Naive B cell (primary cell): ENCODE measurements around the gene TRAPPC10. TPM values are rescaled to one million over a fixed set of nuclear protein-coding genes. Genes with fewer than 3 reads are reported as not detected.

ENCODE experiments used
- ATAC-seq, 2 donors: fragments of 150-1000 bp; cut with Tn5 transposase; 2 replicates each; pipeline ENCODE4 v1.10.0; 2021; ENCODE audit warnings: low read depth in 2 of 2, mild to moderate bottlenecking in 2 of 2, moderate library complexity in 2 of 2
- DNase-seq: peaks from one replicate; pipeline ENCODE4 v3.0.0; 2022
- H3K27ac Mint-ChIP-seq, 6 donors: one replicate each; pipeline ENCODE4 v1.8.0; 2020 to 2022; ENCODE audit warnings: mild to moderate bottlenecking in 6 of 6, mixed read lengths in 6 of 6, moderate library complexity in 5 of 6, inconsistent platforms in 2 of 6
- H3K27me3 Mint-ChIP-seq, 3 donors: one replicate each; pipeline ENCODE4 v1.8.0; 2021 to 2022; ENCODE audit warnings: mixed read lengths in 3 of 3, mild to moderate bottlenecking in 1 of 3
- H3K36me3 Mint-ChIP-seq, 2 donors: one replicate each; pipeline ENCODE4 v1.8.0; 2020 to 2022; ENCODE audit warnings: mixed read lengths in 2 of 2, inconsistent platforms in 1 of 2, mild to moderate bottlenecking in 1 of 2
- H3K4me1 Mint-ChIP-seq, 3 donors: one replicate each; pipeline ENCODE4 v1.8.0; 2020 to 2022; ENCODE audit warnings: mixed read lengths in 3 of 3, inconsistent platforms in 1 of 3, mild to moderate bottlenecking in 1 of 3, moderate library complexity in 1 of 3
- H3K4me3 Mint-ChIP-seq, 8 donors: one replicate each; pipeline ENCODE4 v1.8.0; 2020 to 2022; ENCODE audit warnings: mild to moderate bottlenecking in 8 of 8, mixed read lengths in 8 of 8, moderate library complexity in 8 of 8, inconsistent platforms in 2 of 8
- H3K9me3 Mint-ChIP-seq, 7 donors: one replicate each; pipeline ENCODE4 v1.8.0; 2020 to 2022; ENCODE audit warnings: mixed read lengths in 7 of 7, mild to moderate bottlenecking in 5 of 7, inconsistent platforms in 2 of 7, moderate library complexity in 1 of 7
- polyA plus RNA-seq, 6 donors: library from polyadenylated mRNA; unstranded; fragments of 300-500 nt; fragmentation: Illumina TruSeq; gene quantifications; one replicate each; pipeline ENCODE4 v1.2.3, GENCODE V29; 2021; ENCODE audit warnings: low read depth in 6 of 6

Gene TRAPPC10
- polyA plus RNA-seq, 6 donors from 2014 or later: 23.9 to 32.2 (median 28.0) TPM

DNA sequence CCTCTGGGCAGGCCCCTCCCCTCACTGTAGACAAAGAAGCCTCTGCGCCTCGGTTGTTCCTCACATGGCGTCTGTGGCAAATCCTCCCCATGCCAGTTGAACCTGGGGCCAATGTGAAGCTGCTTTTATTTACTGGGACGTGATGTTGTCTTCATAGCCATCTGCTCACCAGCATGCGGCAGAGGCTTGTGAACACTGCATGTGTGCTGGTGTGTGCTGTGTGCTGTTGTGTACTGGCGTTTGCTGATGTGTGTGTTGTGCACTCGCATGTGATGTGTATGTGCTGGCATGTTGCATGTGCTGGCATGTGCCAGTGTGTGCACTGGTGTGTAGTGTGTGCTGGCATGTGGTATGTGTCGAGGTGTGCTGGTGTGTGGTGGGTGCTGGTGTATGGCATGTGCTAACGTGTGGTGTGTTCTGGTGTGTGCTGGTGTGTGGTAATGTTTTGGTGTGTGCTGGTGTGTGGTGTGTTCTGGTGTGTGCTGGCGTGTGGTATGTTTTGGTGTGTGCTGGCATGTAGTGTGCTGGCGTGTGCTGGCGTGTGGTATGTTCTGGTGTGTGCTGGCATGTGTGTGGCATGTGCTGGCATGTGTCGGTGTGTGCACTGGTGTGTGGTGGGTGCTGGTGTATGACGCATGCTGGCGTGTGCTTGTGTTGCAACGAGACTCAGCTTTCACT lies 37.2 kb upstream of the TRAPPC10 start:
- H3K9me3 Mint-ChIP-seq: no peaks in the 10 kb centered on the region
- H3K27me3 Mint-ChIP-seq: no peaks in the 10 kb centered on the region
- peaks cover 8 to 13% (median 8%) of the 10 kb centered on the region in 3 donors for H3K4me1 Mint-ChIP-seq
- H3K27ac Mint-ChIP-seq: peak overlapping the region; percentile 18 to 81 (median 46)
- ATAC-seq (no peak), DNase-seq (no peak)
- no peaks in the 10 kb centered on the region for H3K36me3 Mint-ChIP-seq
- H3K4me3 Mint-ChIP-seq: no peak overlapping the region

DNA sequence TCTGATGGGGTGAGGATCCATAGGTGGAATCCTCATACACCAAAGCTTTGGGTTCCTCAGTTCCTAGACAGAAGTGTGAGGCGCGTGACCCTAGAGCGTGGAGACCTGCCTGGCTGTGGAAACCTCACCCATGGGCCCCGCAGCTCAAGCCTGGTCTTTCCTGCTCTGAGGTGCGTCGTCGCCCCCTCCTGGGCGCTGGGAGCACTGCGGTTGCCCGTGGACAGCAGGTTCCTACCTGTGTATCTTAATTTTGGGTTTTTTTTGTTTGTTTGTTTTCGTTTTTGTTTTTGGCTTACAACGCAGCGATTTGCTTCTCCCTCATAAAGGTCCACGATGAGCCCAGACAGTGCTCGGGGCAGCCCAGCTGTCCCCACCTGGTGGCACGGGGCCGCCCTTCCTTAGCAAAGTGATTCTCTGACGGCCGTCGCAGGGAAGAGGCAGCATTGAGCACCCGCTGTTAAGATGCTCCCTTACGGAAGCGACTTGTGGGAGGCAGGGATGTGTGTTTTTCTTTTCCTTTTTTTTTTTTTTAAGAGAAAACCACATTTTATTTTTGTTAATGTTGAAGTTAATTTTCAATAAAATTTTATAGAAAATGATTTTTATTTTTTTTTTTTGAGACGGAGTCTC lies 36.5 kb upstream of the TRAPPC10 start:
- no peaks in the 10 kb centered on the region for H3K36me3 Mint-ChIP-seq
- no peaks in the 10 kb centered on the region for H3K9me3 Mint-ChIP-seq
- peak overlapping the region in 1 of 8 donors; percentile 52 for H3K4me3 Mint-ChIP-seq
- peak; percentile 74 for DNase-seq
- H3K4me1 Mint-ChIP-seq: peaks cover 8 to 13% (median 8%) of the 10 kb centered on the region in 3 donors
- no peaks in the 10 kb centered on the region for H3K27me3 Mint-ChIP-seq
- H3K27ac Mint-ChIP-seq: peak overlapping the region in 5 of 6 donors; percentile 21 to 69 (median 52)
- ATAC-seq: peak; percentile 95 to 97

DNA sequence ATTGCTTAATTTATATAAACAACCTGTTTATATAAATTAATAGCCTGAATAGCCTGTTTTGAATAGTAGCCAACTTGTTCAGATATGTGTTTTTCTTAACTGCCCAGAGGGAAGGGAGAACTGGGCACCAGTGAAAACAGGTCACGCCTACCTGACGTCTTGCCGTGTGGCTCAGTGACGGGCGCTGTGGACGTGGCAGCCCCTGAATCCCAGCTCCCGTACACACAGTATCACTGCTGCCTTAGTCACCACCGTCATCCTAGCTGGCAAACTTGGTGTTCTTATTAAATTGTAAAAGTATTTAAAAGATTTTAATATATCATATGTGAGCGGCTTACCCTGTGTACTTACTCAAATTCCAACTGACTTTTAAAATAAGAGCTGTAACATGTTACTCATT lies 35.4 kb upstream of the TRAPPC10 start:
- H3K9me3 Mint-ChIP-seq: no peaks in the 10 kb centered on the region
- H3K27me3 Mint-ChIP-seq: no peaks in the 10 kb centered on the region
- H3K36me3 Mint-ChIP-seq: no peaks in the 10 kb centered on the region
- no peak overlapping the region for H3K4me3 Mint-ChIP-seq
- no peak for ATAC-seq
- H3K27ac Mint-ChIP-seq: no peak overlapping the region
- DNase-seq: no peak
- peaks cover 8 to 13% (median 8%) of the 10 kb centered on the region in 3 donors for H3K4me1 Mint-ChIP-seq

GRCh38 chr21:43978060-43978459 lies 34.0 kb upstream of the TRAPPC10 start:
- Mint-ChIP-seq H3K4me1 (peaks cover 8 to 13% (median 8%) of the 10 kb centered on the region in 3 donors), H3K4me3 (no peak overlapping the region), H3K36me3 (no peaks in the 10 kb centered on the region), H3K27ac (peak overlapping the region in 1 of 6 donors; percentile 32), H3K27me3 (no peaks in the 10 kb centered on the region), H3K9me3 (no peaks in the 10 kb centered on the region)
- ATAC-seq (no peak), DNase-seq (no peak)

- peaks cover 6 to 8% (median 8%) of the 10 kb centered on the region in 3 donors for H3K4me1 Mint-ChIP-seq
- no peaks in the 10 kb centered on the region for H3K36me3 Mint-ChIP-seq
- no peaks in the 10 kb centered on the region for H3K27me3 Mint-ChIP-seq
- H3K9me3 Mint-ChIP-seq: no peaks in the 10 kb centered on the region
- no peak for DNase-seq
- ATAC-seq: no peak
- H3K4me3 Mint-ChIP-seq: no peak overlapping the region
- no peak overlapping the region for H3K27ac Mint-ChIP-seq
These were observed 32.5 kb upstream of the TRAPPC10 start for GRCh38 chr21:43979654-43980053.

DNA sequence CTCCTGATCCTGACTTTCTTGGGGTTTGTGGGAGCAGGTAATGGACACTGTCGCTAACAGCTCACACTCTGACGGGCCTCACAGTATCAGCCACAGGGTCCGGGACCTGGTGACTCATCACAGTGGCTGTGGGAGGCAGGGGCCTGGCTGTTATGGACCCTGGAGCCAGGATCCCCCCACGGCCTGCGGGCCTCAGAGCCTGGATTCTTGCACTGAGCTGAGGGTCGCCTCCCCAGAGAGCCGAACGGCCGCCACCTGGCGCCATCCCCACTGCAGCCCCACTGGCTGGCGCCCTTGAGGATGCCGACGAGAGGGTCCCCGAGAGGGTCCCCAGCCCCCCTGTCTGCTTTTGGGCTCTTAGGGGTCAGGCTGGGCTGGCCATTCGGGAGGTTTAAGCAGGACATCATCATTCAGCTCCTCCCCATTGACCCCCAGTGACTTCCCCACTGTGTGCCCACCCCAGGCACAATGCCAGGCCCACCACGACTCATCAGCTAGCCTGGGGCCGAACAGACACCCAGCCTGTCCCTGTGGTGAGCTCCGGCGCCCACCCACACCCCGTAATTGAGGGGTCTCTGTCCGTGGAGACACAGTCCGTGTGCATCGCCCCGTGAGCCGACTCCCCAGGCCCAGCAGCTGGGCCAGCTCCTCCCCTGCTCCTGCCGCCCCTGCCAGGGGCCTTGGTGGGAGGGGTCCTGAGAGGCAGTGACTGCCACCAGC lies 30.8 kb upstream of the TRAPPC10 start:
- ATAC-seq: no peak
- Mint-ChIP-seq H3K4me1 (peaks cover 5 to 7% (median 6%) of the 10 kb centered on the region in 3 donors), H3K4me3 (no peak overlapping the region), H3K36me3 (no peaks in the 10 kb centered on the region), H3K27me3 (no peaks in the 10 kb centered on the region), H3K9me3 (no peaks in the 10 kb centered on the region), H3K27ac (peak overlapping the region in 2 of 6 donors; percentile 30 to 68)
- DNase-seq: no peak

DNA sequence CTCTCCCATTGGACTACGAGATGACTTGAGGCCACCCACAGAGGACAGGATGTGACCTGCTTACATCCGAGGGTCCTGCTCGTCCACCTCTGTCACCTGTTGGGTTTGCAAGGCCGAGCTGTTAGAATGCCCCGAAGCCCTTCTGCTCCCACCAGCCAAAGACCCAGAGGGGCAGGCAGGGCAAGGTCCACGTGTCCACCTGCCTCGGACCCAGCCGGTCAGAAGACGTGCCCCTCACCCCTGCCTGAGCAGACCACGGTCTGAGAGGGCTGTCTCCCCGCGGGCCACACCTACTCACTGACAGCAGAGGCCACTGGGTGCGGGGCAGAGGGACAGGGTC lies 30.3 kb upstream of the TRAPPC10 start:
- H3K4me1 Mint-ChIP-seq: peaks cover 6 to 8% (median 7%) of the 10 kb centered on the region in 3 donors
- DNase-seq: no peak
- no peak overlapping the region for H3K4me3 Mint-ChIP-seq
- H3K27ac Mint-ChIP-seq: peak overlapping the region in 1 of 6 donors; percentile 30
- H3K9me3 Mint-ChIP-seq: no peaks in the 10 kb centered on the region
- no peaks in the 10 kb centered on the region for H3K36me3 Mint-ChIP-seq
- no peak for ATAC-seq
- H3K27me3 Mint-ChIP-seq: no peaks in the 10 kb centered on the region

GRCh38 chr21:43982489-43983078 lies 29.5 kb upstream of the TRAPPC10 start:
- H3K9me3 Mint-ChIP-seq: no peaks in the 10 kb centered on the region
- H3K36me3 Mint-ChIP-seq: no peaks in the 10 kb centered on the region
- DNase-seq (no peak), ATAC-seq (no peak)
- H3K4me3 Mint-ChIP-seq: no peak overlapping the region
- no peaks in the 10 kb centered on the region for H3K27me3 Mint-ChIP-seq
- H3K27ac Mint-ChIP-seq: peak overlapping the region in 1 of 6 donors; percentile 20
- H3K4me1 Mint-ChIP-seq: peaks cover 6 to 8% (median 7%) of the 10 kb centered on the region in 3 donors

- no peak for DNase-seq
- peak overlapping the region in 1 of 6 donors; percentile 20 for H3K27ac Mint-ChIP-seq
- no peaks in the 10 kb centered on the region for H3K36me3 Mint-ChIP-seq
- no peak overlapping the region for H3K4me3 Mint-ChIP-seq
- no peaks in the 10 kb centered on the region for H3K9me3 Mint-ChIP-seq
- ATAC-seq: no peak
- H3K27me3 Mint-ChIP-seq: no peaks in the 10 kb centered on the region
- peaks cover 6 to 8% (median 7%) of the 10 kb centered on the region in 3 donors for H3K4me1 Mint-ChIP-seq
These were observed 28.7 kb upstream of the TRAPPC10 start for GRCh38 chr21:43983390-43983789.

DNA sequence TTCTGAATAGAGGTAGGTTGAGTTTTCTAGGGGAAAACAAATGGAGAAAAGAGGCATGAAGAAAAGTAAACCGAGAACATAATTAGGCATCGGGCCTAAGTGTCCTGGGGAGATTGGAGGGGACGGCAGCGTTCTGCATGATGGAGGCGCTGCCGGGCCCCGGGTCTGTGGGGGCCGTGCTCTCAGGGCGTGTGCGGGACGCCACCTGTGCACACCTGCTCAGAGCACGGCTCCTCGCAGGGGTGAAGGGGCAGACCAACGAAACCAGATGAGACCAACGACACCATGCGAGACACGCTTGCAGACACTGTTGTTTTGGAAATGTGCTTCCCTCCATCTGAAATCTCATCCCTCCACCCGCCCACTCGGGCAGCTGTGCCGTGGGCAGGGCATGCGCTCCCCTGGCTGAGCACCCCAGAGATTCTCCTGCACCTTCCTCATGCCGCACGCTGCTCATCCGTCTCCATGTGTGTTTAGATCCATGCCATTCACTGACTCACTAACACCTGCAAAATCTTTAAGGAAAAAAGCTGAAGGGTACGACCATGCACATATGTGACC lies 28.2 kb upstream of the TRAPPC10 start:
- no peak for ATAC-seq
- Mint-ChIP-seq H3K4me1 (peaks cover 6 to 8% (median 7%) of the 10 kb centered on the region in 3 donors), H3K27ac (peak overlapping the region in 1 of 6 donors; percentile 37), H3K27me3 (no peaks in the 10 kb centered on the region), H3K36me3 (no peaks in the 10 kb centered on the region), H3K4me3 (peak overlapping the region in 2 of 8 donors; percentile 7 to 41), H3K9me3 (no peaks in the 10 kb centered on the region)
- no peak for DNase-seq

DNA sequence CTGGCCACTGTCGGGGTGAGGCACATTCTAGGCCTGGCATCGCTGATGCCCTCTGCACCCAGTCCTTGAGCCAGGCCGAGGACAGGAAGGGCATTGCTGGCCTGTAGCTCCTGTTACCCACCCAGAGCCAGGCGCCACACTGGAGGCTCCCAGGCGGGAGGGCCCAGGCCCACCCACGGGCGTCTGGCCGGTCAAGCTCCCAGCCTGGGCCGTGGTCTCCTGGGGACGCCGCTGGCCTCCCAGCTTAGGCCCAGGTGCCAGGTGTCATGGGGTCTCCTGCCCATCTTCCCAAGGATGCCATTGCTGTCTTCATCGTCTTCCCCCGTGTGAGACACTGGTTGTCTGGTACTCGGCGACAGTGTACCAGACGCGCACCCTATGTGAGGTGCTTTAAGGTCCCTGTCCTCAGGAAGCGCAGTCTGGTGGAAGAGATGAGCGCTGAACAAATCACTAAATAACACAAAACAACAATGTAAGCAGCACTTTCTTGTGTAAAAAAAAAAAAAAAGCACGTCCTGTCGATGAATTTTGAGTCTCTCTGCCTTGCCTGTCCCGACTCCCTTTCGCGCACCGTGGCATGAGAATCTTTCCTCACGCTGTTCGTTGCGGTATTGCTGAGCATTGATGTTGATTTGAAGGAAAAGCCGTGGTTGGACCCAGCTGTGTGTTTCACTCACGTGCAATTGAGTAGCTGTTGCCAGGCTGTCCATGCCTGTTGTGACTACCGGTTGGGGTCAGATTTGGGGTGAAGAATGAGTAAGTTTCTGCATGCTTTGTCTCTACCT lies 27.0 kb upstream of the TRAPPC10 start:
- Mint-ChIP-seq H3K36me3 (no peaks in the 10 kb centered on the region), H3K4me3 (no peak overlapping the region), H3K9me3 (no peaks in the 10 kb centered on the region), H3K27me3 (no peaks in the 10 kb centered on the region), H3K4me1 (peaks cover 6 to 8% (median 7%) of the 10 kb centered on the region in 3 donors), H3K27ac (peak overlapping the region in 3 of 6 donors; percentile 51 to 76 (median 62))
- DNase-seq: no peak
- no peak for ATAC-seq

DNA sequence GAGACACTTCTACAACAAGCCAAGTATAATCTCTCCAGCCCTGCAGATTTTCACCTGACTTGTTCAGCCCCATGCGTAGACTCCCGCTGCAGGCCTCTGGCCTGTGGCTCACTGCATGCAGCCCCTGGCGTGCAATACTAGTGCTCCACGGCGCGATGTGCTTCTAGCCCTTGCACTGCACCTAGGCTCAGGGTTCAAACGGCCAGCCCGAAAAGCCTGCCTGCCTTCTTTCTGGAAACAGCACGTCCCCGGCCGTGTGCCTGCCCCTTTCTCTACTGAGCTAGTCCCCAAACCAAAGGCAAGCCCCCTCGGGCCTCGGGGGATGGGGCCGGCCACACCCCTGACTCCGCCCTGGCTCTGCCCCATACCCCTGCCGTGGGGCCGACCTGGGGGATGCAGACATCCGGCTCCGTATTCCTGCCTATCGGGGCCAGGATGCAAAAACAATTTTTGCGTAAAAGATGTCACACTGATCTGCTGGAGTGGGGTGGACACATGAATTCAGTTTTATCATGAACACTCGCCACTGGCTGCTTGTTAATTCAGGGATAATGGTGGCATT lies 26.3 kb upstream of the TRAPPC10 start:
- Mint-ChIP-seq H3K4me1 (peaks cover 6 to 8% (median 7%) of the 10 kb centered on the region in 3 donors), H3K9me3 (no peaks in the 10 kb centered on the region), H3K36me3 (no peaks in the 10 kb centered on the region), H3K27me3 (no peaks in the 10 kb centered on the region), H3K27ac (peak overlapping the region in 3 of 6 donors; percentile 49 to 76 (median 67)), H3K4me3 (no peak overlapping the region)
- ATAC-seq: no peak
- no peak for DNase-seq
